Kidney (tissue), 14 donors: Measurements from ENCODE around the gene MYO1H. TPM values are rescaled to one million over a fixed set of nuclear protein-coding genes. Genes with fewer than 3 reads are reported as not detected.

Experiments
- DNase-seq, 5 donors: peaks; one replicate each; pipeline ENCODE4 v3.0.0-alpha.2; 2013 to 2020
- FAIRE-seq: peaks from 2 replicates; lab custom pipeline; 2012; peaks lifted over from hg19 to GRCh38; lab: Jason Lieb, UNC
- H3K27ac ChIP-seq, 2 donors: one replicate each; pipeline ENCODE4 v1.7.0; 2013; ENCODE audit warnings: low read depth in 2 of 2, low read length in 2 of 2, inconsistent platforms in 1 of 2
- H3K27me3 ChIP-seq: one replicate; pipeline ENCODE4 v1.7.1; 2013; ENCODE audit warnings: low read length, inconsistent platforms; ENCODE audit not compliant: control insufficient read depth, insufficient read depth
- H3K36me3 ChIP-seq, 3 donors: one replicate each; pipeline versions ENCODE4 v1.7.0 to v1.7.1; 2013; ENCODE audit warnings: low read length in 3 of 3, control low read depth in 1 of 3, inconsistent platforms in 1 of 3; ENCODE audit not compliant: insufficient read depth in 3 of 3, control insufficient read depth in 2 of 3
- H3K4me1 ChIP-seq, 3 donors: one replicate each; pipeline versions ENCODE4 v1.7.0 to v1.7.1; 2013; ENCODE audit warnings: low read length in 3 of 3, inconsistent platforms in 1 of 3, low read depth in 1 of 3; ENCODE audit not compliant: control insufficient read depth in 2 of 3, insufficient read depth in 2 of 3
- H3K4me3 ChIP-seq, 3 donors: one replicate each; pipeline versions ENCODE4 v1.7.0 to v1.8.1; 2013; ENCODE audit warnings: low read length in 3 of 3, control low read depth in 1 of 3, inconsistent platforms in 1 of 3
- H3K9ac ChIP-seq, 3 donors: one replicate each; pipeline versions ENCODE4 v1.7.0 to v1.7.1; 2013; ENCODE audit warnings: low read length in 3 of 3, control low read depth in 1 of 3, inconsistent platforms in 1 of 3
- H3K9me3 ChIP-seq, 3 donors: one replicate each; pipeline versions ENCODE4 v1.7.0 to v1.7.1; 2013; ENCODE audit warnings: low read length in 3 of 3, control low read depth in 1 of 3, inconsistent platforms in 1 of 3; ENCODE audit not compliant: control insufficient read depth in 2 of 3, insufficient read depth in 1 of 3
- CTCF ChIP-seq: IDR thresholded peaks from 3 replicates; pipeline ENCODE4 v1.5.1; 2012; ENCODE audit warnings: mild to moderate bottlenecking, moderate library complexity, borderline replicate concordance; ENCODE audit not compliant: insufficient read depth; ENCODE audit errors: extremely low read depth
- intact Hi-C: fragments of 100-400 bp; cut with DNase I; formaldehyde crosslinking; loops from one replicate; pipeline ENCODE4 v1.11.1; 2022
- polyA plus RNA-seq: library from polyadenylated mRNA; stranded (reverse); fragments of 350-450 nt; fragmentation: Illumina TruSeq; extraction: RNeasy Lipid Tissue Mini Kit (QIAGEN cat#74804); gene quantifications from one replicate; pipeline ENCODE4 v1.2.3, GENCODE V29; 2014; ENCODE audit warnings: low read depth, low replicate concordance; ENCODE audit not compliant: insufficient read depth
- total RNA-seq: library from RNA; stranded (reverse); fragmentation: NEBNext Ultra II Directional; extraction: Animal tissue kit (Norgen Biotek cat#: 25700); gene quantifications from one replicate; pipeline ENCODE4 v1.2.1, GENCODE V29; 2021
- donor health status: control.
- donor health status: control.
- donor health status: control.
- donor health status: control.
- donor health status: control.
- donor health status: DM: yes; HTN: yes; CAD: no.
- donor health status: Normal renal cell carcinoma (clear cell type).

MYO1H gene
- total and polyA plus RNA-seq, 2 donors from 2014 or later = 0.56 TPM; not detected in 1

DNA sequence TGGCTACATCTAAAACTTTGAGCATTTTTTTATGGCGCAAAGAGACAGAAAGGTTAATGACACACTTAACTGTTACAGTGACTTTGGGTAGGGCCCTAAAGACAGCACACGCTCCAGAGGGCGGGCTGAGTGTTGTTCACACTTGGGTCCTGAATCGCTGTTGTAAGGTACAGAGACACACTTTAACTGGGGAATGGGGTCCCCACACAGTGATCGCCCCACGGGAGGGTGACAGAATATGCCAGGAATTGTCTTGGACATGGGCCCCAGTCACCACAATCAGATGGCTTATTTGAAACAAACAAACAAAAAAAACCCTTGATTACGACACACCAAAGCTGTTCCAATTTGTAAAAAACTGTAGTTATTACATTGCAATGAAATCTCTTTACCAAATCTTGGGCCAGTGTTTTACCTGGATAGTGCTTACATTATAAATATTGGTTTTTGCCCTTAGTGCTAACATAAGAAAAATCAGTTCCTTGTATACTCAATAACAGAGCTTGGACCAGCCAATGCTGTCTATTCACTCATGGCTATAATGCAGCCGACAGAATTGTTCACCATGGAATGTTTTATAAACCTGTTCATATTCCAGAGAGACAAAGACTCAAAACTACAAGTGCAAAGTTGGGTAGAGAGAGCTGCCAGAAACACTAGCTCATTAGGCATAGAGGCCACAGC, 101.1 kb downstream of the MYO1H start:
- intact Hi-C loops = no loop called here
- no peaks in the 10 kb centered on the region for H3K27me3 ChIP-seq
- H3K36me3 ChIP-seq = peaks cover 2 to 29% (median 22%) of the 10 kb centered on the region in 3 donors
- H3K4me1 ChIP-seq = peaks cover 0 to 4% (median 0%) of the 10 kb centered on the region in 3 donors
- TF ChIP-seq CTCF = no peak
- no peak for DNase-seq
- no peak for FAIRE-seq
- H3K9me3 ChIP-seq = no peaks in the 10 kb centered on the region
- no peak overlapping the region for H3K4me3 ChIP-seq
- no peak overlapping the region for H3K9ac ChIP-seq
- no peak overlapping the region for H3K27ac ChIP-seq

DNA sequence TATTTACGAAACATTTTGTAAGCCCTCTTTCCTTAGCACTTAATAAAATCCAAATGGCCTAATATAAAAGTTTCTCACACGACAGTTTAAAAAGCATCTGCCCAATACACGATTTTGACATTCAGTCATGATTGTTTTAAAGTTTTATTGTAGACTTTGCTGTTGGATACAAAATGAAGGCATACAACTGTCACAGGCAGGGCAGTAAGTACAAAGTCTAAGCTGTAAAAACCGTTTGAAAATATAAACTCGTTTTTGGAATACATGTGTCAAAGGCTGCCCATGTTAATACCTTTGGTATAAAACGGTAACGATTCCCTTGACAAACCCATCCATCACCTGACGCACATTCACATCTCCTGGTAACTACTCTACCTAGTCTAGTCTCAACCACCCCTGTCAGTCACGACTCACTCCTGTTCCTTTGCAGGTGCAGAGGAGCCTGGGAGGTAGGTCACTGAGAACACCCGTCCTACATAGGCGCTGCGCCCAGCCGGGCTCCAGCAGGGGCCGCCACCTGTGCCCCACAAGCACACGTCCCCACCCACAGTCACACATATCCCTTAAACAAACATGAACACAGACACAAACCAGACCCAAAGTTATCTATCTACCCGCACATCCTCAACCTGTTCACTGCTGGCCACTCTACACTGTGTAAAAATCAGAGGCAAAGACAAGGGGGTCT, 102.3 kb downstream of the MYO1H start:
- FAIRE-seq (no peak), DNase-seq (no peak)
- Histone ChIP-seq H3K9me3 (no peaks in the 10 kb centered on the region), H3K27ac (peak overlapping the region in 1 of 2 donors; percentile 5), H3K4me1 (peaks cover 0 to 4% (median 0%) of the 10 kb centered on the region in 3 donors), H3K9ac (no peak overlapping the region), H3K4me3 (no peak overlapping the region), H3K27me3 (no peaks in the 10 kb centered on the region), H3K36me3 (peaks cover 4 to 37% (median 22%) of the 10 kb centered on the region in 3 donors)
- no peak for TF ChIP-seq CTCF
- intact Hi-C loops = no loop called here

GRCh38 chr12:109450980-109451379, 103.3 kb downstream of the MYO1H start:
- Histone ChIP-seq H3K9me3 (no peaks in the 10 kb centered on the region), H3K36me3 (peaks cover 4 to 44% (median 28%) of the 10 kb centered on the region in 3 donors)

More at GRCh38 chr12:109450980-109451379, 103.3 kb downstream of the MYO1H start:
- DNase-seq (no peak), FAIRE-seq (no peak)
- H3K27ac ChIP-seq = no peak overlapping the region
- intact Hi-C loops = no loop called here
- no peak overlapping the region for H3K9ac ChIP-seq
- H3K4me1 ChIP-seq = peaks cover 0 to 4% (median 0%) of the 10 kb centered on the region in 3 donors
- no peak overlapping the region for H3K4me3 ChIP-seq
- TF ChIP-seq CTCF = no peak
- no peaks in the 10 kb centered on the region for H3K27me3 ChIP-seq
